ENCODE results near the gene GYG2. TPM values are rescaled to one million over a fixed set of nuclear protein-coding genes. Genes with fewer than 3 reads are reported as not detected.

GYG2 gene
- total RNA-seq, 3 donors from 2014 or later, result 3.5 to 15.6 (median 3.7) TPM

DNA sequence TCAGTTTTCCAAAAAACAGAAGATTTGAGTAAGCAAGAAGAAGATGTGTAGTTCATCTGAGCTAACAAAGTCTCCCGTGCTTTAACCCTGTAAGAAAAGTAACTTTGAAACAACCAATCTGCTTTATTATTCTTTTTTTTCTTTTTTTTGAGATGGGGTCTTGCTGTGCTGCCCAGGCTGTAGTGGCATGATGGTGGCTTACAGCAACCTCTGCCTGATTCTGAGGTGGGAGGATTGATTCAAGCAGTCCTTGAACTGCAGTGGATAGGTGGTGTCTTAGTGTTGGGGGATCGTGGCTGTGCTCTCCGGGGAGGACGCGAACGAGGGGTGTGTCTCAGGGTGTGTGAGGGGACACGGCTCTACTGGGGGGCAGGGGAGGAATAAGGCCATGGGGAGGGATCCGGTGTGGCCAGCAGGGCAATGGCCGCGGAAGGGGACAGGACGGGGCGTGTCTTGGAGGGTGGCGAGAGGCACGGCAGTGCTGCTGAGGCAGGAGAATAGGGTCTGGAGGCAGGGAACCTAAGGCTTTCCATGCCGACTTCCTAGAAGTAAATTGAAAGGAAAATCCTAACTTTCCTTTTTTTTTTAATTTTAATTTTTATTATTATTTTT is 98.0 kb downstream of the GYG2 start:
- no peaks in the 10 kb centered on the region for H3K36me3 ChIP-seq (ENCODE audit: low read depth)
- TF ChIP-seq, protein P1, sequence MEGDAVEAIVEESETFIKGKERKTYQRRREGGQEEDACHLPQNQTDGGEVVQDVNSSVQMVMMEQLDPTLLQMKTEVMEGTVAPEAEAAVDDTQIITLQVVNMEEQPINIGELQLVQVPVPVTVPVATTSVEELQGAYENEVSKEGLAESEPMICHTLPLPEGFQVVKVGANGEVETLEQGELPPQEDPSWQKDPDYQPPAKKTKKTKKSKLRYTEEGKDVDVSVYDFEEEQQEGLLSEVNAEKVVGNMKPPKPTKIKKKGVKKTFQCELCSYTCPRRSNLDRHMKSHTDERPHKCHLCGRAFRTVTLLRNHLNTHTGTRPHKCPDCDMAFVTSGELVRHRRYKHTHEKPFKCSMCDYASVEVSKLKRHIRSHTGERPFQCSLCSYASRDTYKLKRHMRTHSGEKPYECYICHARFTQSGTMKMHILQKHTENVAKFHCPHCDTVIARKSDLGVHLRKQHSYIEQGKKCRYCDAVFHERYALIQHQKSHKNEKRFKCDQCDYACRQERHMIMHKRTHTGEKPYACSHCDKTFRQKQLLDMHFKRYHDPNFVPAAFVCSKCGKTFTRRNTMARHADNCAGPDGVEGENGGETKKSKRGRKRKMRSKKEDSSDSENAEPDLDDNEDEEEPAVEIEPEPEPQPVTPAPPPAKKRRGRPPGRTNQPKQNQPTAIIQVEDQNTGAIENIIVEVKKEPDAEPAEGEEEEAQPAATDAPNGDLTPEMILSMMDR (IDR thresholded peaks at IDR 0.05), result no peak
- no peak overlapping the region for H3K4me3 ChIP-seq
- intact Hi-C loops (cut with DNase I, micrococcal nuclease), result no loop called here
- ATAC-seq (no peak), DNase-seq (peak in 1 of 3 donors; percentile 30)
- no peaks in the 10 kb centered on the region for H3K9me3 ChIP-seq
- no peaks in the 10 kb centered on the region for H3K4me1 ChIP-seq (ENCODE audit: low read depth)

DNA sequence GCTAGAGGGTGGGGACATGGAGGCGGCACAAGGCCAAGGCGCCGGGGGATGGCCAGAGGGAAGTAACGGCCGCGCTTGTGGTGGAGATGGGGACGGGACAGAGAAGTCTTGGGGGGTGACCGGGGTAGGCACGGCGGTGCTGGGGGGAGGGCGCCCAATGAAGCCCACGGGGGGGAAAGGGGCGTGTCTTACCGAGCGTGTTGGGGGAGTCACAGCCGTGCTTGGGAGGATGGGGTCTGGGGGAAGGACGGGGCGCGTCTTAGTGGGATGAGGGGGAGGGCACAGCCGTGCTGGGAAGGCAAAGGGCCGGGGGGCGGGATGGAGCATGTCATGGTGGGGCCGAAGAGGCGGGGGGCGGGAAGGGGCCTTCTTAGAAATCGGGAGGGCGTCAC is 99.5 kb downstream of the GYG2 start:
- intact Hi-C loops (cut with DNase I, micrococcal nuclease), result no loop called here
- TF ChIP-seq, protein P1 (IDR thresholded peaks at IDR 0.05), result no peak
- ATAC-seq, result peak; percentile 37
- H3K4me1 ChIP-seq (ENCODE audit: low read depth), result no peaks in the 10 kb centered on the region
- H3K9me3 ChIP-seq, result no peaks in the 10 kb centered on the region
- H3K4me3 ChIP-seq, result no peak overlapping the region
- peak; percentile 40 to 80 (median 71) for DNase-seq
- no peaks in the 10 kb centered on the region for H3K36me3 ChIP-seq (ENCODE audit: low read depth)

DNA sequence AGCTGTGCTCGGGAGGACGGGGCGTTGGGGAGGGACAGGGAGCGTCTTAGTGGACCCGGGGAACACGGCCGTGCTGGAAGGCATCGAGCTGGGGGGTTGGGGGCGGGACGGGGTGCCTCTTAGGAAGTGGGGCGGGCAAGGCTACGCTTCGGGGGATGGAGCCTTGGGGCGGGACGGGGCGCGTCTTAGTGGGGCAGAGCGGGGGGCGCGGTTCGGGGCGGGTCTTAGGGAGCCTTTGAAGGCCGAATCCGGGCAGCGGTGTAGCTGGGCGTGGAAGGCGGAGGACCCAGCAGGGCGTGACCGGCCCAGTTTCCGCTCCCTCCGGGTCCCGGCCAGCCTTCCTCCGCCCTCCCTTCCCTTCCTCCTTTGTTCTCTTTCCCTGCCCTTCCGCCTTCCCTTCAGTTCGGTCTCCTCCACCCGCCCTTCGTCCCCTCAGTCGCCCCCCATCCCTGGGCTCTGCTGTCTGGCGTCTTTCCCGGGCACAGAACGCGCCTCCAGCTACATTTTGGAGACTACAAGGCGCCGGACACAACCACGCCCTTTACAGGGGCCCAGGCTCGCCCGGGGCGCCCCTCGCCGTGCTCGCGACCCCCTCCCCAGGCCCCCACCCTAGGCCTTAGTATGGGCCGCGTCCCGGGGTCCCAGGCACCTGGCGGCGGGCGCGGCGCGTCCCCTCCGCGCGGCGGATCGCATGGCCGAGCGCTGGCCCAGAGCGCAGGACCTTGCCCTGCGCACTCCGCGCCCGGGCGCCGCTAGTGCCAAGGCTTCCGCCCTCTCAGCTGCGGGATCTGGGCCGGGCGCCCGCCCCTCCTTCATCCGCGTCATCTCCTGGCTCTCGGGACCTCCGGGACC is 100.1 kb downstream of the GYG2 start, which contains the start of gene ARSD:
Gene ARSD (minus strand): TSS at position 757 of the 852 bp plus-strand sequence. CDS start 64 bp downstream, at position 693.
- Histone ChIP-seq H3K4me3 (peak within 1 kb of the TSS; percentile 26), H3K9me3 (no peaks in the 10 kb centered on the region), H3K36me3 (ENCODE audit: low read depth) (no peaks in the 10 kb centered on the region), H3K4me1 (ENCODE audit: low read depth) (no peaks in the 10 kb centered on the region)
- DNase-seq, result peak; percentile 92 to 98 (median 93)
- peak; percentile 90 for ATAC-seq
- intact Hi-C loops (cut with DNase I, micrococcal nuclease), result no loop called here
- TF ChIP-seq, protein P1 (IDR thresholded peaks at IDR 0.05), result no peak

DNA sequence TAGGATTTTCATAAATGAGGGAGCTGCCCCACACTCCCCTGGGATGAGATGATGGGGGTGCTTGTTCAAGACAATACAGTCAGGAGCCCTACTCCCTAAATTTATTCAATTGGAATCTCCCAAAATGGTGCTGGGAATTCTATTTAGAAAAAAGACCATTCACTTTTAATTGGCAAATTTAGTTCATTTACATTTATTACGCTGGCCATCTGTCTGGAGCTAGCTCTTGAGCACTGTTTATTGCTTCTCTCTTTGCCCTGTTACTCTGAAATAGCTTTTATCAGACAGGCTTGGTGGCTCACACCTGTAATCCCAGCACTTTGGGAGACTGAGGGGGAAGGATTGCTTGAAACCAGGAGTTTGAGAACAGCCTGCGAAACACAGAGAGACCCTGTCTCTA is 102.4 kb downstream of the GYG2 start:
- intact Hi-C loops (cut with DNase I, micrococcal nuclease), result no loop called here
- DNase-seq (no peak), ATAC-seq (no peak)
- no peaks in the 10 kb centered on the region for H3K4me1 ChIP-seq (ENCODE audit: low read depth)
- TF ChIP-seq, protein P1 (IDR thresholded peaks at IDR 0.05), result no peak
- H3K4me3 ChIP-seq, result no peak overlapping the region
- H3K9me3 ChIP-seq, result no peaks in the 10 kb centered on the region
- H3K36me3 ChIP-seq (ENCODE audit: low read depth), result no peaks in the 10 kb centered on the region

DNA sequence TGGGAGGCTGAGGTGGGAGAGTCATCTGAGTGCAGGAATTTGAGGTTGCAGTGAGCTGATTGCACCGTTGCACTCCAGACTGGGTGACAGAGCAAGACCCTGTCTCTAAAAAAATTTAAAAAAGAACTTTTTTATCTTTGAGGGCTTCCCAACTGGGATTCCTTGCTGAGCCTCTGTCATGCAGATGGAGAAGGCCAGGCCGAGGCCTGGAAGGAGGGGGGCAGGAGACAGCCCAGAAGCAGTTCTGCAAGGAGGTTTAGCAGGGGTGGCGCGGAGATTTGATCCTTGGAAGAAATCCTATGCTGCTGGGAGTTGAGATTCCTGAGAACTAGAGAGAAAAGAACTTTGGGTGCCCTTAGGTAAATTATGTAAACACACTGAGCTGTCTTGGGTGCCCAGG is 102.9 kb downstream of the GYG2 start:
- Histone ChIP-seq H3K36me3 (ENCODE audit: low read depth) (no peaks in the 10 kb centered on the region), H3K4me3 (no peak overlapping the region), H3K9me3 (no peaks in the 10 kb centered on the region), H3K4me1 (ENCODE audit: low read depth) (no peaks in the 10 kb centered on the region)
- ATAC-seq (no peak), DNase-seq (no peak)
- TF ChIP-seq, protein P1 (IDR thresholded peaks at IDR 0.05), result no peak
- intact Hi-C loops (cut with DNase I, micrococcal nuclease), result no loop called here

Other genes starting within 250 kb of the GYG2 start
- 100 to 1,000 TPM; 147 to 326 (median 171) TPM for gene CD99, start 137.6 kb upstream of the GYG2 start, total RNA-seq
- gene XG, start 76.9 kb upstream of the GYG2 start, total RNA-seq, result 1 to 10 TPM in 1 of 3 donors, not detected in 2; 2.6 TPM
- gene ARSD, start 100.4 kb downstream of the GYG2 start, total RNA-seq, result 10 to 100 TPM; 26.2 to 70.9 (median 67.2) TPM
- not detected for gene ARSH, start 177.6 kb downstream of the GYG2 start, total RNA-seq
- under 1 TPM in 1 of 3 donors, not detected in 2; 0.16 TPM for gene ARSF, start 212.5 kb downstream of the GYG2 start, total RNA-seq